GM12892 (cell line): ENCODE measurements around the gene GBF1.

Experiments
- POLR2A ChIP-seq: IDR thresholded peaks from 2 replicates; pipeline ENCODE4 v1.6.1; 2011; ENCODE audit warnings: low read depth, low read length, control low read depth
- POLR2AphosphoS5 ChIP-seq: IDR thresholded peaks from 2 replicates; pipeline ENCODE4 v1.6.1; 2011; ENCODE audit warnings: low read depth, low read length, control low read depth

GRCh38 chr10:102233997-102234396 is 11.3 kb upstream of the GBF1 start:
- TF ChIP-seq POLR2AphosphoS5 (no peak), POLR2A (no peak)
